ENCODE measurements around the gene HAP1.

The HAP1 gene

GRCh38 chr17:41723801-41724475, 10.5 kb downstream of the HAP1 start:
- TF ChIP-seq EGR2 (tag by site-specific recombination; IDR thresholded peaks at IDR 0.05; ENCODE audit: low read depth) (peak; percentile 81), KLF9 (tag by site-specific recombination; IDR thresholded peaks at IDR 0.05; ENCODE audit: low read depth) (no peak), ZFHX2 (tag by site-specific recombination; conservative IDR thresholded peaks at IDR 0.05) (peak; percentile 80), ZNF341 (tag by site-specific recombination; IDR thresholded peaks at IDR 0.05; ENCODE audit: low read depth) (peak; percentile 84)
- POLR2A ChIA-PET: interaction anchor here (0.6 to 4.9 kb wide), 6 partner anchors 10 to 1259 kb away, joined by 4 to 28 read pairs (median 8); partner anchors contain the start of genes EIF1 and HAP1
- CTCF ChIA-PET: interaction anchor here (0.6 kb wide), 1 partner anchor 300 kb away, joined by 3 read pairs; no protein-coding TSS in a partner anchor
- Histone ChIP-seq H3K4me3 (ENCODE audit: low read depth, low read length) (no peak overlapping the region), H3K9me3 (ENCODE audit: control insufficient read depth, insufficient read depth, low read depth, low read length) (no peaks in the 10 kb centered on the region), H3K4me1 (ENCODE audit: control insufficient read depth, insufficient read depth, low read length) (no peaks in the 10 kb centered on the region), H3K36me3 (ENCODE audit: control insufficient read depth in 2 of 2, insufficient read depth in 1 of 2, low read length in 2 of 2) (no peaks in the 10 kb centered on the region), H3K27ac (ENCODE audit: extremely low read depth, low read depth, low read length) (no peak overlapping the region)

- Histone ChIP-seq H3K36me3 (ENCODE audit: control insufficient read depth in 2 of 2, insufficient read depth in 1 of 2, low read length in 2 of 2) (no peaks in the 10 kb centered on the region), H3K27ac (ENCODE audit: extremely low read depth, low read depth, low read length) (no peak overlapping the region), H3K9me3 (ENCODE audit: control insufficient read depth, insufficient read depth, low read depth, low read length) (no peaks in the 10 kb centered on the region), H3K4me3 (ENCODE audit: low read depth, low read length) (no peak overlapping the region), H3K4me1 (ENCODE audit: control insufficient read depth, insufficient read depth, low read length) (0 out of 2 replicates have a peak, but pooled peaks cover 4% of the 10 kb centered on the region)
- TF ChIP-seq ZNF169 (tag by site-specific recombination; IDR thresholded peaks at IDR 0.05) (no peak), GLIS1 (tag by site-specific recombination; IDR thresholded peaks at IDR 0.05) (no peak), TSHZ1 (tag by site-specific recombination; IDR thresholded peaks at IDR 0.05; ENCODE audit: borderline replicate concordance) (no peak), ZNF629 (tag by site-specific recombination; IDR thresholded peaks at IDR 0.05) (0 out of 2 replicates have a peak, but pooled peaks have one; percentile 15), ZEB2 (tag by site-specific recombination; IDR thresholded peaks at IDR 0.05) (no peak), ATF2 (tag by site-specific recombination; IDR thresholded peaks at IDR 0.05; ENCODE audit: low read depth) (no peak), ZNF114 (tag by site-specific recombination; IDR thresholded peaks at IDR 0.05) (no peak), ZNF132 (tag by site-specific recombination; IDR thresholded peaks at IDR 0.05; ENCODE audit: borderline replicate concordance) (no peak)
- ChIA-PET CTCF (no interaction called here), POLR2A (interaction anchor here (4.4 to 4.9 kb wide), 2 partner anchors 12 to 33 kb away, joined by 21 to 28 read pairs; partner anchors contain the start of genes EIF1 and HAP1)
These were observed 12.2 kb downstream of the HAP1 start for GRCh38 chr17:41722231-41722630.

GRCh38 chr17:41718287-41718645, 16.2 kb downstream of the HAP1 start:
- Histone ChIP-seq H3K27ac (ENCODE audit: extremely low read depth, low read depth, low read length) (no peak overlapping the region), H3K36me3 (ENCODE audit: control insufficient read depth in 2 of 2, insufficient read depth in 1 of 2, low read length in 2 of 2) (no peaks in the 10 kb centered on the region), H3K4me1 (ENCODE audit: control insufficient read depth, insufficient read depth, low read length) (0 out of 2 replicates have a peak, but pooled peaks cover 4% of the 10 kb centered on the region), H3K4me3 (ENCODE audit: low read depth, low read length) (no peak overlapping the region), H3K9me3 (ENCODE audit: control insufficient read depth, insufficient read depth, low read depth, low read length) (no peaks in the 10 kb centered on the region)
- no peak for TF ChIP-seq ZNF133 (tag by site-specific recombination; IDR thresholded peaks at IDR 0.05)
- TF ChIP-seq PRDM10 (tag by site-specific recombination; IDR thresholded peaks at IDR 0.05): 0 out of 2 replicates have a peak, but pooled peaks have one; percentile 20
- TF ChIP-seq EGR2 (tag by site-specific recombination; IDR thresholded peaks at IDR 0.05; ENCODE audit: low read depth): 0 out of 2 replicates have a peak, but pooled peaks have one; percentile 32
- TF ChIP-seq ZNF600 (tag by site-specific recombination; IDR thresholded peaks at IDR 0.05): no peak
- TF ChIP-seq ZFHX2 (tag by site-specific recombination; conservative IDR thresholded peaks at IDR 0.05): 0 out of 2 replicates have a peak, but pooled peaks have one; percentile 13
- TF ChIP-seq GLIS1 (tag by site-specific recombination; IDR thresholded peaks at IDR 0.05): peak; percentile 36; the same call in 1 of the 2 replicates
- no peak for TF ChIP-seq ZNF354C (tag by site-specific recombination; IDR thresholded peaks at IDR 0.05; ENCODE audit: borderline replicate concordance, low read depth)
- CTCF ChIA-PET: interaction anchor here (0.6 to 2.2 kb wide), 6 partner anchors 11 to 83 kb away, joined by 3 to 12 read pairs (median 6); no protein-coding TSS in a partner anchor
- POLR2A ChIA-PET: interaction anchor here (0.6 to 4.4 kb wide), 4 partner anchors 10 to 29 kb away, joined by 4 to 18 read pairs (median 6); partner anchors contain the start of gene EIF1

Measured in HEK293 (cell line).